HEK293 (cell line): ENCODE data around the gene MTCL1.

Experiments
- CTCF ChIA-PET: fragments of 350-600 bp; formaldehyde crosslinking; extraction: SDS; loops from one replicate; lab custom pipeline; 2021; ENCODE audit warnings: antibody characterized with exemption; lab: Yijun Ruan, JAX
- POLR2A ChIA-PET: fragments of 300-600 bp; formaldehyde crosslinking; extraction: SDS; loops from one replicate; lab custom pipeline; 2020; ENCODE audit warnings: antibody characterized with exemption, inconsistent platforms; lab: Yijun Ruan, JAX
- H3K27ac ChIP-seq: fragments of 200-500 bp; sonication (Bioruptor generic); 2 replicates; pipeline ENCODE4 v1.5.1; 2014; ENCODE audit warnings: low read depth, low read length, control low read depth, inconsistent platforms; ENCODE audit errors: extremely low read depth
- H3K36me3 ChIP-seq, 2 experiments: fragments of 200-500 bp in 1 of 2; sonication (Bioruptor generic) in 1 of 2; 1 replicate in 1 of 2; 2 replicates in 1 of 2; pipeline ENCODE4 v1.5.1; 2014 to 2017; ENCODE audit warnings: inconsistent platforms in 2 of 2, low read length in 2 of 2; ENCODE audit not compliant: control insufficient read depth in 2 of 2, insufficient read depth in 1 of 2
- H3K4me1 ChIP-seq: fragments of 200-500 bp; sonication (Bioruptor generic); 2 replicates; pipeline ENCODE4 v1.5.1; 2014; ENCODE audit warnings: mild to moderate bottlenecking, low read length, inconsistent platforms; ENCODE audit not compliant: control insufficient read depth, insufficient read depth
- H3K4me3 ChIP-seq: 2 replicates; pipeline ENCODE4 v1.5.1; 2011; ENCODE audit warnings: low read depth, mild to moderate bottlenecking, control low read depth, low read length, moderate library complexity
- H3K9me3 ChIP-seq: fragments of 200-500 bp; sonication (Bioruptor generic); 2 replicates; pipeline ENCODE4 v1.5.1; 2014; ENCODE audit warnings: low read depth, low read length, inconsistent platforms; ENCODE audit not compliant: control insufficient read depth, insufficient read depth
- GLI4 ChIP-seq: fragments of 450-650 bp; formaldehyde crosslinking; IDR thresholded peaks from 2 replicates; pipeline ENCODE4 v1.5.1; 2016; ENCODE audit warnings: missing biosample characterization, missing genetic modification characterization
- HOXA7 ChIP-seq: sonication (generic); formaldehyde crosslinking; IDR thresholded peaks from 2 replicates; pipeline ENCODE4 v1.8.1; 2022; ENCODE audit warnings: missing genetic modification reagents, borderline replicate concordance
- KLF7 ChIP-seq: fragments of 450-650 bp; formaldehyde crosslinking; IDR thresholded peaks from 2 replicates; pipeline ENCODE4 v1.5.1; 2016; ENCODE audit warnings: missing biosample characterization, missing genetic modification characterization, borderline replicate concordance
- MZF1 ChIP-seq: fragments of 450-650 bp; formaldehyde crosslinking; IDR thresholded peaks from 2 replicates; pipeline ENCODE4 v1.5.1; 2017; ENCODE audit warnings: missing biosample characterization, missing genetic modification characterization, borderline replicate concordance
- SCRT1 ChIP-seq: fragments of 450-650 bp; formaldehyde crosslinking; IDR thresholded peaks from 2 replicates; pipeline ENCODE4 v1.5.1; 2016; ENCODE audit warnings: missing biosample characterization, missing genetic modification characterization, borderline replicate concordance
- ZBTB48 ChIP-seq: fragments of 450-650 bp; formaldehyde crosslinking; IDR thresholded peaks from 2 replicates; pipeline ENCODE4 v1.5.1; 2016; ENCODE audit warnings: missing biosample characterization, missing genetic modification characterization
- ZBTB7A ChIP-seq: fragments of 450-650 bp; formaldehyde crosslinking; IDR thresholded peaks from 2 replicates; pipeline ENCODE4 v1.5.1; 2016; ENCODE audit warnings: low read depth, missing biosample characterization, missing genetic modification characterization
- ZFHX2 ChIP-seq: fragments of 450-650 bp; formaldehyde crosslinking; conservative IDR thresholded peaks from 2 replicates; pipeline ENCODE4 v1.5.1; 2016; ENCODE audit warnings: missing biosample characterization, missing genetic modification characterization
- ZFP3 ChIP-seq: fragments of 450-650 bp; formaldehyde crosslinking; IDR thresholded peaks from 2 replicates; pipeline ENCODE4 v1.5.1; 2016; ENCODE audit warnings: low read depth, missing biosample characterization, missing genetic modification characterization
- ZNF155 ChIP-seq: fragments of 450-650 bp; formaldehyde crosslinking; IDR thresholded peaks from 2 replicates; pipeline ENCODE4 v1.5.1; 2016; ENCODE audit warnings: missing biosample characterization, missing genetic modification characterization
- ZNF202 ChIP-seq: fragments of 450-650 bp; formaldehyde crosslinking; IDR thresholded peaks from 2 replicates; pipeline ENCODE4 v1.5.1; 2016; ENCODE audit warnings: missing biosample characterization, missing genetic modification characterization, borderline replicate concordance
- ZNF211 ChIP-seq: fragments of 450-650 bp; formaldehyde crosslinking; IDR thresholded peaks from 2 replicates; pipeline ENCODE4 v1.5.1; 2016; ENCODE audit warnings: low read depth, missing biosample characterization, missing genetic modification characterization
- ZNF248 ChIP-seq: fragments of 450-650 bp; formaldehyde crosslinking; IDR thresholded peaks from 2 replicates; pipeline ENCODE4 v1.5.1; 2017; ENCODE audit warnings: missing biosample characterization, missing genetic modification characterization
- ZNF274 ChIP-seq, 2 experiments: fragments of 200-500 bp in 1 of 2; fragments of 450-650 bp in 1 of 2; sonication (Bioruptor generic) in 1 of 2; formaldehyde crosslinking in 1 of 2; IDR thresholded peaks; 2 replicates each; pipeline versions ENCODE4 v1.5.1 to v1.6.1; 2014 to 2016; ENCODE audit warnings: borderline replicate concordance in 1 of 2, inconsistent platforms in 1 of 2, low read length in 1 of 2, missing biosample characterization in 1 of 2, missing genetic modification characterization in 1 of 2
- ZNF280C ChIP-seq: fragments of 450-650 bp; formaldehyde crosslinking; IDR thresholded peaks from 2 replicates; pipeline ENCODE4 v1.5.1; 2016; ENCODE audit warnings: missing biosample characterization, missing genetic modification characterization
- ZNF311 ChIP-seq: fragments of 450-650 bp; formaldehyde crosslinking; IDR thresholded peaks from 2 replicates; pipeline ENCODE4 v1.5.1; 2017; ENCODE audit warnings: missing biosample characterization, missing genetic modification characterization, borderline replicate concordance
- ZNF513 ChIP-seq: fragments of 450-650 bp; IDR thresholded peaks from 2 replicates; pipeline ENCODE4 v1.5.1; 2018; ENCODE audit warnings: missing biosample characterization, missing genetic modification characterization
- ZNF548 ChIP-seq: fragments of 450-650 bp; formaldehyde crosslinking; IDR thresholded peaks from 2 replicates; pipeline ENCODE4 v1.5.1; 2016; ENCODE audit warnings: missing biosample characterization, missing genetic modification characterization
- ZNF560 ChIP-seq: fragments of 450-650 bp; formaldehyde crosslinking; IDR thresholded peaks from 2 replicates; pipeline ENCODE4 v1.5.1; 2017; ENCODE audit warnings: missing biosample characterization, missing genetic modification characterization, borderline replicate concordance
- ZNF571 ChIP-seq: fragments of 450-650 bp; formaldehyde crosslinking; IDR thresholded peaks from 2 replicates; pipeline ENCODE4 v1.5.0; 2017; ENCODE audit warnings: missing biosample characterization, missing genetic modification characterization
- ZNF600 ChIP-seq: fragments of 450-650 bp; formaldehyde crosslinking; IDR thresholded peaks from 2 replicates; pipeline ENCODE4 v1.5.1; 2016; ENCODE audit warnings: missing biosample characterization, missing genetic modification characterization
- ZNF660 ChIP-seq: fragments of 450-650 bp; IDR thresholded peaks from 2 replicates; pipeline ENCODE4 v1.5.1; 2018; ENCODE audit warnings: missing biosample characterization, mild to moderate bottlenecking, missing genetic modification characterization
- ZNF664 ChIP-seq: fragments of 450-650 bp; formaldehyde crosslinking; IDR thresholded peaks from 2 replicates; pipeline ENCODE4 v1.5.1; 2016; ENCODE audit warnings: missing biosample characterization, missing genetic modification characterization
- ZNF768 ChIP-seq: fragments of 450-650 bp; formaldehyde crosslinking; IDR thresholded peaks from 2 replicates; pipeline ENCODE4 v1.5.1; 2018; ENCODE audit warnings: missing biosample characterization, mild to moderate bottlenecking, missing genetic modification characterization
- ZSCAN16 ChIP-seq: fragments of 450-650 bp; formaldehyde crosslinking; IDR thresholded peaks from 2 replicates; pipeline ENCODE4 v1.5.1; 2016; ENCODE audit warnings: missing biosample characterization, missing genetic modification characterization
- ZXDB ChIP-seq: fragments of 450-650 bp; formaldehyde crosslinking; IDR thresholded peaks from 2 replicates; pipeline ENCODE4 v1.5.1; 2016; ENCODE audit warnings: missing biosample characterization, missing genetic modification characterization

Gene MTCL1

GRCh38 chr18:8781671-8782070, 76.3 kb downstream of the MTCL1 start (continued):
- TF ChIP-seq ZNF513 (tag by site-specific recombination) (no peak), ZNF274 (IDR thresholded peaks at IDR 0.05; ENCODE audit: low read length) (no peak), ZNF274 (tag by site-specific recombination; IDR thresholded peaks at IDR 0.05; ENCODE audit: borderline replicate concordance) (no peak)

GRCh38 chr18:8783335-8783993, 78.1 kb downstream of the MTCL1 start:
- CTCF ChIA-PET: interaction anchor here (0.5 to 0.7 kb wide), 3 partner anchors 12 to 336 kb away, joined by 3 to 4 read pairs (median 3); no protein-coding TSS in a partner anchor
- Histone ChIP-seq H3K4me1 (no peaks in the 10 kb centered on the region), H3K4me3 (no peak overlapping the region), H3K36me3 (peaks cover 0 to 34% of the 10 kb centered on the region in 2 experiments; a peak in 1 of 3 replicates), H3K9me3 (no peaks in the 10 kb centered on the region), H3K27ac (no peak overlapping the region)
- POLR2A ChIA-PET: no interaction called here
- no peak for TF ChIP-seq ZNF202
- TF ChIP-seq ZNF768: no peak
- TF ChIP-seq ZFP3 (tag by site-specific recombination): no peak
- no peak for TF ChIP-seq ZNF248 (tag by site-specific recombination)
- TF ChIP-seq ZFHX2 (tag by site-specific recombination): no peak
- no peak for TF ChIP-seq ZNF600
- no peak for TF ChIP-seq ZNF660 (tag by site-specific recombination)
- TF ChIP-seq ZNF311 (tag by site-specific recombination): no peak
- no peak for TF ChIP-seq ZNF664 (tag by site-specific recombination)
- TF ChIP-seq ZNF548 (tag by site-specific recombination): no peak
- no peak for TF ChIP-seq ZNF560
- no peak for TF ChIP-seq ZNF155 (tag by site-specific recombination)
- TF ChIP-seq ZNF280C (tag by site-specific recombination): no peak
- TF ChIP-seq ZSCAN16 (tag by site-specific recombination): no peak
- no peak for TF ChIP-seq SCRT1 (tag by site-specific recombination)
- TF ChIP-seq HOXA7: no peak
- TF ChIP-seq GLI4 (tag by site-specific recombination): no peak
- no peak for TF ChIP-seq ZNF211
- no peak for TF ChIP-seq ZBTB7A
- TF ChIP-seq, all 188 proteins: peak for 0

- ChIA-PET POLR2A (no interaction called here), CTCF (interaction anchor here (0.5 to 0.6 kb wide), 2 partner anchors 12 to 336 kb away, joined by 3 to 4 read pairs; no protein-coding TSS in a partner anchor)
- peaks cover 0 to 38% of the 10 kb centered on the region in 2 experiments; a peak in 1 of 3 replicates for H3K36me3 ChIP-seq
- H3K9me3 ChIP-seq: no peaks in the 10 kb centered on the region
- TF ChIP-seq KLF7 (tag by site-specific recombination) (no peak), MZF1 (tag by site-specific recombination) (no peak), ZBTB48 (tag by site-specific recombination) (no peak), ZNF571 (tag by site-specific recombination) (no peak), ZXDB (tag by site-specific recombination) (no peak)
- H3K27ac ChIP-seq: no peak overlapping the region
- no peaks in the 10 kb centered on the region for H3K4me1 ChIP-seq
- H3K4me3 ChIP-seq: no peak overlapping the region
Measured at GRCh38 chr18:8783994-8784530, 78.7 kb downstream of the MTCL1 start.
